UCSD-AML1 (cell line): ENCODE results near the gene PRSS23.
"Not testable (repeated sequence)": the region's sequence is repeated elsewhere in the genome, so short reads cannot be mapped to it uniquely, and the experiment has no call there.

Experiments used
- DNase-seq: peaks from one replicate; lab custom pipeline; 2025; ENCODE audit not compliant: unreplicated experiment; lab: John Stamatoyannopoulos, UW

PRSS23 gene

GRCh38 chr11:86812322-86812670, 12.0 kb downstream of the PRSS23 start:
- no peak for DNase-seq

DNA sequence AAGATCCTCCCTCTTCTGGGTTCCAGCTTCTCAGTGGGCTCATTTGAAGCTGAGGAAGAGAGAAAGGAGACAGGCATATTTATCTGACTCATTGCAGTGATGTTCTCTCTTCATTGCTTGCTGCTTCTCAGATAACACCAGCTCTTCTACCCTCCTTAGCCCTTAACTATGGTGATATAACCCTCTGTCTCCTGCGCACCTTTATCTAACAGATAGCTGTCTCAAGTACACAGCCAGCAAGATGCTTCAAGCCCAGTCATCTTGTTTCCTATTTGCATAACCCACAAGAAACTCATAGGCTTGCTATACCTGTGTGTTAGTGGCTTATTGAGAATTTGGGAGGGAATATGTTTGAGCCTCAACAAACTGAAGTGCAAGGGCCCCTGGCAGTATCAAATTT, 12.6 kb downstream of the PRSS23 start:
- no peak for DNase-seq

DNA sequence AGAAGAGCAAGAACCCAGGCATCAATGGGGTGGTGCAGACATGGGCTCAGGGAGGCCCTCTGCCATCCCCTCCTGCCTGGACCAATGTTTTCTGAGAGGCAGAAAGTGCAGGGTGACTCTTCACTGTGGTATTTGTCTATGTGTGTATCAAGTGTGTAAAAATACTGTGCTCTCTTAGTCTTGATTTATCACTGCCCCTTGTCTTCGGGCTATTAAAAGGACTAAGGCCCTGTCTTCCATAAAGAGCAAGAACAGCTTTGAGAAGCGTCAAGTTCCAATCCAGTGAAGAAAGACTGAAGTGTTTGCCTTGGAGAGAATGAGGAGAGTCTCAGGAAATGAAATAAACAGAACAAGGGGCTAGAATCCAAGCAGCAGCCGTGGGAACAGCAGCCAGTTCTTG, 14.4 kb downstream of the PRSS23 start:
- no peak for DNase-seq

DNA sequence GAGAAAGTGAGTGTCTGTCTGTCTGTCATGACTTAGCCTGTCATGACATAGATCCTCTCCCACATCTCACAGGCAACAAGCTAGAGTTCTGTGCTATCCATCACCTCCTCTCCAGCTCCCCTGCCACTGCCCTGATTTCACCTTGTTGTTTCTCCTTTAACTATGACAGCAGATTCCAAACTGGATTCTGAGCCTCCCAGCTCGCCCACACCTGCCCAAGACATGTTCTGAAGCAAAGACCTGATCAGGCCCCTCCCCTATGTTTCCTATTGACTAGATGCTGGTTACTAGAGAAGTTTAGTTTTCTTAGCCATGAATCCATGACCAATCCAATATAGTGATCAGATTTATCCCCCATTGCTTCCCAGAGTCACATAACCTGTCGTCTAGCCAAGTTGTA, 15.4 kb downstream of the PRSS23 start:
- DNase-seq, result no peak

GRCh38 chr11:86816251-86816726, 15.9 kb downstream of the PRSS23 start:
- DNase-seq, result no peak

DNA sequence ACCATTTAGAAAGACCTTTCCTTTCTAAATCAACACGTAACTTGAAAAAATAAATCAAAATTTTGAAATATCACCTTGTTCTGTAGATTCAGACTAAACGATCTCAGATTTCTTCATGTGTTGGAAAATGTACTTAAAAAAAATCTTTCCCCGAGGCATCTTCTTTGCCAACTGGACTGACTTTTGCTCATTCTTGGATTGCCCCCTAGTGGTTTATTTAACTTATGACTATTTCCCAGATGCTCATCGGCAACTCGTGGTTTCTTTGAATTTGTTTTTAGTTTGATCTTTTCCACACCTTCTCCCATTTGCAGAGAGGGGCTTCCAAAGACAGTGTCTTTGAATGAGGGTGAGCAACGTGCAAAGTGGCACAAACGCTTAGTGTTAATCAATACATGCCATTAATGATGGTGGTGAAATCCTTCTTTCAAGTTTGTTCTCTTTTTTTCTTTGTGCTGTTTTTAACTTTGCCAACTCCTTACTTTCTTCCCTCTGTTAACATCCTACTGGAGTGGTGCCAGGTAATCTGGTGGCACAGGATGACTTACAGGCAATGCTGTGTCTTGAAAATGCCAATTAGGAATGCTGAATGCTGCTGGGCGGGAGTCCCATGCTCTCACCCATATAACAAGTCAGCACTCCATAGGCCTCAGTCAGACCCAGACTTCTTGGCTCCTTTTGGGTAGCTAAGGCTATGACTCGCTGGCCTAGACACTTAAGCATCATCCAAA, 18.3 kb downstream of the PRSS23 start:
- DNase-seq, result no peak

GRCh38 chr11:86824139-86824538, 23.8 kb downstream of the PRSS23 start:
- not testable (repeated sequence) for DNase-seq

GRCh38 chr11:86834376-86834775, 34.0 kb downstream of the PRSS23 start:
- not testable (repeated sequence) for DNase-seq

GRCh38 chr11:86844762-86845508, 44.6 kb downstream of the PRSS23 start:
- not testable (repeated sequence) for DNase-seq

DNA sequence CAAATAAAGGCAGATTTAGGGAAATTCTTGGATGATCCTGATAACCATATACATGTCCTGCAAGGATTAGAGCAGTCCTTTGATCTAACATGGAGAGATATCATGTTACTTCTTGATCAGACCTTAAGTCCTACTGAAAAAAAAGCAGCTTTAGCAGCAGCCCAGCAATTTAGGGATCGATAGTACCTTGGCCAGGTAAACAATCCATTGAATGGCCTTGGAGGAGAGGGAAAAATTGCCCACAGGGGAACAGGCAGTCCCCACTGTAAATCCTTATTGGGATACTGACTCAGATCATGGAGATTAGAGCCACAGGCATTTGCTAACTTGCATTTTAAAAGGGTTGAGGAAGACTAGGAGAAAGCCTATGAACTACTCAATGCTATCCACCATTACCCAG, 47.8 kb downstream of the PRSS23 start:
- DNase-seq, result no peak

GRCh38 chr11:86849679-86850078, 49.3 kb downstream of the PRSS23 start:
- DNase-seq, result no peak
